ENCODE data around the gene CLIP3.

The CLIP3 gene

DNA sequence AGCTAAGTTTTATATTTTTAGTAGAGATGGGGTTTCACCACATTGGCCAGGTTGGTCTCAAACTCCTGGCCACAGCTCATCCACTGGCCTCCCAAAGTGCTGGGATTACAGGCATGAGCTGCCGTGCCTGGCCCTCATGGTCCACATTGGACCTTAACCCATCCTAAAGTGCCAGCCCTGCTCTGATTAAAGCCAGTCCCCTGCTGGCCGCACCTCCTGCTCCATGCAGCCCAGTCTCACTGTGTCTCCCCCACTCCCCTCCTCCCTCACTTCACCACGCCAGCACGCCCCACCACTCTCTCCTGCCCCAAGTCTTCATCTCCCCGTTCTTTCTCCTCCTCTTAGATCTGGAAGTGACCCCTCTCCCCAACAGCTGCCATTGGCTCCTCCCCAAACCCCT is 54.4 kb downstream of the CLIP3 start:
- DNase-seq (ENCODE audit: low read depth in 2 of 2): no peak

DNA sequence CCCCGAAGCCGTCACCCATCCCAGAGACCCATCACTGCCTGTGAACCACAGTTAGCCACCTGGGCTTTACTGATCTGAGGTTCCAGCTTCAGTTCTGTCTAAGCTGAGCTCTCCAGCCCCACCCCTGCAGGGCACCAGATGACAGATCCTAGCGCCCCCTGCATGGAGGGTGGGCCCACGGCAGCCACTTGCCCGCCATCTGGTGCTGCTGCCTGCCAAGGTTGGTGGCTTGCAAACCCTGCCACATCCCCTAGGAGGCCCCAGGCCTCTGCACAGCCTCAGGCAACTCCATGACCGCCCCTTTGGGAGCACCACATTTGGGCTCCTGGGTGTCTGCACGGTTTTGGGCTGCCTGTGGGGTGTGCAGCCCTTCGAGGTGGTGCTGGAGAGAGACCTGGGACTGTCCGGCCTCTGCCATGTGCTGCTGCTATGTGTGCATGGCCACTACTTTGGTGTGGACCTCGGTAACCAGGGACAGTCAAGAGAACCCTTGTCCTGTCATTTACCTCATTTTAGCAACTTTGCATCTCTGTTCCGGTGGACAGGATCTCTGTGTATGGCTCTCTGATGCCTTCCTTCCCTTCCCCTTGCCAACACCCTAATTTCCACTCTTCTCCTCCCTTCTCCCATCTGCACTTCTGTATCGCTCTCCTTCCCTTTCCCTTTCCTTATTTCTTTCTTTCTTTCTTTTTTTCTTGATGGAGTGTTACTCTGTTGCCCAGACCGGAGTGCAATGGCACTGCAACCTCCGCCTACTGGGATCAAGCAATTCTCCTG is 55.0 kb downstream of the CLIP3 start:
- no peak for DNase-seq (ENCODE audit: low read depth in 2 of 2)

DNA sequence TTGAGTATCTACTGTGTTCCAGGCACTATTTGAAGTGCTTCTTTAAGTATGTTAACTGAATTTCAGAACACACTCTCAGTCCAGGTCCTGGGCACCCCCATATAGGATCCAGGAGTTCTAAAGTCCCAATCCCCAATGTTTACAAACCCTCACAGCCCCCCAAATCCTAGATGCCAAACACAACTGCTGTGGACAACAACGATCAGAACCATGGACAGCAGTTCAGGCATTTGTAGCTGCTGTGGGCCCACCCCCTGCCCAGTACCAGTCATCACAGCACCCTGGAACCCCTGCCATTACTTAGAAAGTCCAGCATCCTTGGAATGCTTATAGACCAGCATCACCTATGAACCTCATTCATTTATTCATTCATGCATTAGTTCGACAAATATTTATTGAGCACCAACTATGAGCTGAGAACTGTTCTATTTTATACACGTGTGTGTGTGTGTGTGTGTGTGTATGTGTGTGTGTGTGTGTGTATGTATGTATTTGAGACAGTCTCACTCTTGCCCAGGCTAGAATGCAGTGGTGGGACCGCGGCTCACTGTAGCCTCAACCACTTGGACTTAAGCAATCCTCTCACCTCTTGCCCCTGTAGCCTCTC is 57.0 kb downstream of the CLIP3 start:
- DNase-seq (ENCODE audit: low read depth in 2 of 2): no peak

DNA sequence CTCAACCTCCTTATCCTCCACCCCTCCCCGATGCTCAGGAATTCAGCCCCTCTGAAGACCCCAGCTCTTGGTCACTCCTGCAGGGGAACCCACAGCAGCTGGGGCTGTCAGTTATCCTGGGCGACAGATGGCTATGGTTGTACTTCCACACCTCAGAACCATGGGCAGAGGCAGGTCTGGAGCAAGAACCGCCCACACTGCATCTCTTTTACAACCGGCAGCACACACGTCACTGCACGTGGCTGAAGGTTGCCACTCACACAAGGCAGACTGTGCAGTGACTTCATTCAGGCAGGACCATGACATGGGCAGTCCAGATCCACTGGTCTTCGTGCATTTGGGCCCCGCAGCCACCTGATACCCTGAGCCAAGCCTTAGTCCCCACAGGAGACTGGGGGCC is 59.2 kb downstream of the CLIP3 start:
- DNase-seq (ENCODE audit: low read depth in 2 of 2): no peak

- no peak for DNase-seq (ENCODE audit: low read depth in 2 of 2)
These were observed 65.9 kb downstream of the CLIP3 start for GRCh38 chr19:35966771-35967170.
